Prostate gland (tissue), 2 donors: ENCODE measurements around the gene BRAT1.

Source experiments
- CTCF ChIP-seq, 4 experiments: fragments of 200-600 bp in 2 of 4; fragments of 450-650 bp in 2 of 4; sonication (generic) in 2 of 4; IDR thresholded peaks; 1 replicate in 3 of 4; 2 replicates in 1 of 4; pipeline ENCODE4 v1.5.1; 2016 to 2019; ENCODE audit warnings: antibody characterized with exemption in 4 of 4, mild to moderate bottlenecking in 2 of 4, moderate library complexity in 2 of 4
- POLR2A ChIP-seq: fragments of 450-650 bp; IDR thresholded peaks from one replicate; pipeline ENCODE4 v1.6.1; 2016; ENCODE audit warnings: antibody characterized with exemption, mild to moderate bottlenecking
- POLR2AphosphoS5 ChIP-seq: sonication (generic); formaldehyde crosslinking; IDR thresholded peaks from one replicate; pipeline ENCODE4 v1.6.1; 2017; ENCODE audit warnings: antibody characterized with exemption

- TF ChIP-seq CTCF (IDR thresholded peaks at IDR 0.05) = no peak
- no peak for TF ChIP-seq POLR2AphosphoS5
- TF ChIP-seq POLR2A = no peak
Measured at GRCh38 chr7:2568521-2569223, 13.3 kb upstream of the BRAT1 start.
